Astrocyte of the cerebellum (primary cell): ENCODE results near the gene NUAK2.

Experiments
- DNase-seq: peaks from one replicate; pipeline ENCODE4 v3.0.0-alpha.2; 2011; ENCODE audit warnings: low read depth
- H3K4me3 ChIP-seq: 2 replicates; pipeline ENCODE4 v1.5.1; 2011; ENCODE audit warnings: mild to moderate bottlenecking, low read depth, low read length, moderate library complexity
- CTCF ChIP-seq: IDR thresholded peaks from 2 replicates; pipeline ENCODE4 v1.5.1; 2012; ENCODE audit warnings: low read length, low read depth, moderate library complexity, mild to moderate bottlenecking; ENCODE audit errors: missing control alignments
- in situ Hi-C: cut with HindIII; loops from 2 replicates; pipeline ENCODE4 v1.10.0; 2017; ENCODE audit warnings: low sequenced_read_pairs

The NUAK2 gene

GRCh38 chr1:205304695-205305070 lies 16.9 kb downstream of the NUAK2 start:
- TF ChIP-seq CTCF, result no peak
- in situ Hi-C loops, result no loop called here
- H3K4me3 ChIP-seq, result no peak overlapping the region
- DNase-seq, result no peak

- TF ChIP-seq CTCF, result no peak
- H3K4me3 ChIP-seq, result no peak overlapping the region
- in situ Hi-C loops, result no loop called here
- DNase-seq, result no peak
Observed at GRCh38 chr1:205304046-205304694, 17.4 kb downstream of the NUAK2 start.

- in situ Hi-C loops, result no loop called here
Observed at GRCh38 chr1:205303247-205303888, 18.2 kb downstream of the NUAK2 start.

GRCh38 chr1:205301842-205302588 lies 19.5 kb downstream of the NUAK2 start:
- in situ Hi-C loops, result no loop called here
- no peak for TF ChIP-seq CTCF
- no peak for DNase-seq
- H3K4me3 ChIP-seq, result no peak overlapping the region

More at GRCh38 chr1:205303247-205303888, 18.2 kb downstream of the NUAK2 start:
- no peak for TF ChIP-seq CTCF
- DNase-seq, result no peak
- H3K4me3 ChIP-seq, result no peak overlapping the region

- TF ChIP-seq CTCF, result no peak
- in situ Hi-C loops, result no loop called here
- DNase-seq, result peak; percentile 95
- no peak overlapping the region for H3K4me3 ChIP-seq
Observed at GRCh38 chr1:205301205-205301821, 20.2 kb downstream of the NUAK2 start.

GRCh38 chr1:205300149-205300548 lies 21.4 kb downstream of the NUAK2 start:
- no peak overlapping the region for H3K4me3 ChIP-seq
- no peak for TF ChIP-seq CTCF
- in situ Hi-C loops, result no loop called here
- no peak for DNase-seq
